Progenitor cell of endocrine pancreas (in vitro differentiated cells): ENCODE measurements around the gene KIAA0319L. TPM values are rescaled to one million over a fixed set of nuclear protein-coding genes. Genes with fewer than 3 reads are reported as not detected.

ENCODE experiments used
- DNase-seq: peaks from one replicate; pipeline ENCODE4 v3.0.0; 2021; ENCODE audit warnings: low spot score; ENCODE audit not compliant: unreplicated experiment
- H3K27ac Mint-ChIP-seq: 2 replicates; pipeline ENCODE4 v1.8.0; 2021; ENCODE audit warnings: mild to moderate bottlenecking, moderate library complexity, mixed read lengths
- H3K27me3 Mint-ChIP-seq: 2 replicates; pipeline ENCODE4 v1.8.0; 2021; ENCODE audit warnings: mixed read lengths
- H3K36me3 Mint-ChIP-seq: 2 replicates; pipeline ENCODE4 v1.8.0; 2022; ENCODE audit warnings: mixed read lengths; ENCODE audit not compliant: insufficient read depth
- H3K4me1 Mint-ChIP-seq: 2 replicates; pipeline ENCODE4 v1.8.0; 2021; ENCODE audit warnings: low read depth, mixed read lengths
- H3K4me3 Mint-ChIP-seq: 2 replicates; pipeline ENCODE4 v1.8.0; 2021; ENCODE audit warnings: low read depth, mild to moderate bottlenecking, moderate library complexity, mixed read lengths
- H3K9me3 Mint-ChIP-seq: 2 replicates; pipeline ENCODE4 v1.8.0; 2021; ENCODE audit warnings: low read depth, mixed read lengths
- total RNA-seq: library from RNA; stranded (reverse); gene quantifications from 2 replicates; pipeline ENCODE4 v1.2.1, GENCODE V29; 2021
- TF ChIP-seq, protein P1 (sequence below): fragments of 200-600 bp; sonication (generic); IDR thresholded peaks from one replicate; pipeline ENCODE4 v1.5.0; 2021; ENCODE audit warnings: antibody characterized with exemption, mild to moderate bottlenecking; ENCODE audit not compliant: unreplicated experiment

The KIAA0319L gene
- total RNA-seq, 1 donor from 2014 or later: 70.0 TPM

DNA sequence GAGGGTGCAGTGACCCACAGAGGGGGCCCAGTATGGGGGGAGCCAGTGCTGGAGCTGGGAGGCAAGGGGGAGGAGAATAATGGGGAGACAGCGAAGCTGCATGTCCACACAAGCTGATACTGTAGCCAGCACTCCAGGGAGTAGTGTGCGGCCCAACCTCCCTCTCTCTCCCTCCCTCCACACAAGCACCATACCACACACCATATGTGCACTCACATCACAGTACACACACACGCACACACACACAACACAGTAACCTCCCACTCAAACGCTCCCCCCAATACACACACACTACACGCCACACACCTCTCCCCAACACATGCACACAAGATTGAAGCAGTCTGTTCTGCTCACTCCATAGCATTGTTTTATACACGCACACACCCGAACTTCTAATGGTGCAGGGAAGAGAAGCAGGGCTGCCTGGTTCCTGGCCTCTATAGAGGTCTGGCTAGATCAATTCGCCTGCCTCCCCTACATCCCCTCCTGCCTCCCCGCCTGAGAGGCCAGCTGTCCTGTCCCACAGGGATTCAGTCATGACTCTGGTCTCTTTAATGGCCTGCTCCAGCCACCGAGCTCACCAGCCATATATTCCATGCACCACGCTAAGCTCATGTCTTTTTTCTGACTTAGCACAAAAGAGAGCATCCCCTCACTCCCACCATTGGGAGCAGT, 4.2 kb upstream of the KIAA0319L start:
- peaks cover 9% of the 10 kb centered on the region for H3K36me3 Mint-ChIP-seq
- H3K4me3 Mint-ChIP-seq: no peak overlapping the region
- H3K27ac Mint-ChIP-seq: no peak overlapping the region
- DNase-seq: no peak
- peaks cover 3% of the 10 kb centered on the region for H3K4me1 Mint-ChIP-seq
- TF ChIP-seq, protein P1, sequence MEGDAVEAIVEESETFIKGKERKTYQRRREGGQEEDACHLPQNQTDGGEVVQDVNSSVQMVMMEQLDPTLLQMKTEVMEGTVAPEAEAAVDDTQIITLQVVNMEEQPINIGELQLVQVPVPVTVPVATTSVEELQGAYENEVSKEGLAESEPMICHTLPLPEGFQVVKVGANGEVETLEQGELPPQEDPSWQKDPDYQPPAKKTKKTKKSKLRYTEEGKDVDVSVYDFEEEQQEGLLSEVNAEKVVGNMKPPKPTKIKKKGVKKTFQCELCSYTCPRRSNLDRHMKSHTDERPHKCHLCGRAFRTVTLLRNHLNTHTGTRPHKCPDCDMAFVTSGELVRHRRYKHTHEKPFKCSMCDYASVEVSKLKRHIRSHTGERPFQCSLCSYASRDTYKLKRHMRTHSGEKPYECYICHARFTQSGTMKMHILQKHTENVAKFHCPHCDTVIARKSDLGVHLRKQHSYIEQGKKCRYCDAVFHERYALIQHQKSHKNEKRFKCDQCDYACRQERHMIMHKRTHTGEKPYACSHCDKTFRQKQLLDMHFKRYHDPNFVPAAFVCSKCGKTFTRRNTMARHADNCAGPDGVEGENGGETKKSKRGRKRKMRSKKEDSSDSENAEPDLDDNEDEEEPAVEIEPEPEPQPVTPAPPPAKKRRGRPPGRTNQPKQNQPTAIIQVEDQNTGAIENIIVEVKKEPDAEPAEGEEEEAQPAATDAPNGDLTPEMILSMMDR: no peak
- no peaks in the 10 kb centered on the region for H3K9me3 Mint-ChIP-seq
- no peaks in the 10 kb centered on the region for H3K27me3 Mint-ChIP-seq

DNA sequence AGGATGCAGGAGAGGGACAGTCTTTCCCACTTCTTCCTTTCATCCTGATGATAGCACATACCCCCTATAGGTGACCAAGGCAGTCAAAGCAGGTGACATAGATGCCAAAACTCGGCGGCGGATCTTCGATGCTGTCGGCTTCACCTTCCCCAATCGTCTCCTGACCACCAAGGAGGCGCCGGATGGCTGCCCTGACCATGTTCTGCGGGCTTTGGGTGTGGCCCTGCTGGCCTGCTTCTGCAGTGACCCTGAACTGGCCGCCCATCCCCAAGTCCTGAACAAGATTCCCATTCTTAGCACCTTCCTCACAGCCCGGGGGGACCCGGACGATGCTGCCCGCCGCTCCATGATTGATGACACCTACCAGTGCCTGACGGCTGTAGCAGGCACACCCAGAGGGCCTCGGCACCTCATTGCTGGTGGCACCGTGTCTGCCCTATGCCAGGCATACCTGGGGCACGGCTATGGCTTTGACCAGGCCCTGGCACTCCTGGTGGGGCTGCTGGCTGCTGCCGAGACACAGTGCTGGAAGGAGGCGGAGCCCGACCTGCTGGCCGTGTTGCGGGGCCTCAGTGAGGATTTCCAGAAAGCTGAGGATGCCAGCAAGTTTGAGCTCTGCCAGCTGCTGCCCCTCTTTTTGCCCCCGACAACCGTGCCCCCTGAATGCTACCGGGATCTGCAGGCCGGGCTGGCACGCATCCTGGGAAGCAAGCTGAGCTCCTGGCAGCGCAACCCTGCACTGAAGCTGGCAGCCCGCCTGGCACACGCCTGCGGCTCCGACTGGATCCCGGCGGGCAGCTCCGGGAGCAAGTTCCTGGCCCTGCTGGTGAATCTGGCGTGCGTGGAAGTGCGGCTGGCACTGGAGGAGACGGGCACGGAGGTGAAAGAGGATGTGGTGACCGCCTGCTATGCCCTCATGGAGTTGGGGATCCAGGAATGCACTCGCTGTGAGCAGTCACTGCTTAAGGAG, 3.3 kb upstream of the KIAA0319L start:
- H3K27me3 Mint-ChIP-seq: no peaks in the 10 kb centered on the region
- H3K9me3 Mint-ChIP-seq: no peaks in the 10 kb centered on the region
- H3K4me3 Mint-ChIP-seq: no peak overlapping the region
- DNase-seq: no peak
- H3K36me3 Mint-ChIP-seq: peaks cover 9% of the 10 kb centered on the region
- H3K4me1 Mint-ChIP-seq: peaks cover 12% of the 10 kb centered on the region
- TF ChIP-seq, protein P1: no peak
- no peak overlapping the region for H3K27ac Mint-ChIP-seq

DNA sequence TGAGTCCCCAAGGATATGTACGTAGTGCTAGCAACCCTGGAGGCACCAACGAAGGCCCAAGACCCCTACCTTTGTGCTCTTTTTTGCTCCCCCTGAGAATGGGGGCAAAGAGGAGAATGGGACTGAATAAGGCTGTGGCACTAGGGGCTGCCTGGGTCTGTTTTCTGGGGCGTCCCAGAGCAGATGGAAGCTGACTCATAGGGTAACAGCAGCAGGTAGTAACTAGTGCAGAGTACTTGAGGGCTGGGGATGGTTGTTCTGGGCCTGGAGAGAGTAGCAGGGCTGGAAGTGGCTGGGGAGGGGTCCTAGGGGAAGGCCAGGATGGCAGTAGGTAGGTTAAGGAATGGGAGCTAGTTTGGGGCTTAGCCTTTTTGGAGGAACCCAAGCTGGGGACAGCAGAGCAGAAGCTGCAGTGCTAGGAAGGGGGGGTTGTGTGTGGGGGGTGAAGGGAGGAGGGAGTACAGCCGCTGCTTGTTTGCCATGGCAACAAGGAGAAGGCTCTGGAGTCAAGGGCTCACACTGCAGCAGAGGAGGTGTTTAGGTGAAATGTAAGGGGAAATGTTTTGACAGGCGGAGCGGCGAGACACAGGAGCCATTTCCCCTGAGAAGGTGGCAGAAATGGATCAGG, 2.2 kb upstream of the KIAA0319L start:
- Mint-ChIP-seq H3K4me3 (peak overlapping the region; percentile 50), H3K27me3 (no peaks in the 10 kb centered on the region), H3K4me1 (peaks cover 22% of the 10 kb centered on the region), H3K9me3 (no peaks in the 10 kb centered on the region), H3K36me3 (peaks cover 5% of the 10 kb centered on the region), H3K27ac (no peak overlapping the region)
- TF ChIP-seq, protein P1: no peak
- no peak for DNase-seq

DNA sequence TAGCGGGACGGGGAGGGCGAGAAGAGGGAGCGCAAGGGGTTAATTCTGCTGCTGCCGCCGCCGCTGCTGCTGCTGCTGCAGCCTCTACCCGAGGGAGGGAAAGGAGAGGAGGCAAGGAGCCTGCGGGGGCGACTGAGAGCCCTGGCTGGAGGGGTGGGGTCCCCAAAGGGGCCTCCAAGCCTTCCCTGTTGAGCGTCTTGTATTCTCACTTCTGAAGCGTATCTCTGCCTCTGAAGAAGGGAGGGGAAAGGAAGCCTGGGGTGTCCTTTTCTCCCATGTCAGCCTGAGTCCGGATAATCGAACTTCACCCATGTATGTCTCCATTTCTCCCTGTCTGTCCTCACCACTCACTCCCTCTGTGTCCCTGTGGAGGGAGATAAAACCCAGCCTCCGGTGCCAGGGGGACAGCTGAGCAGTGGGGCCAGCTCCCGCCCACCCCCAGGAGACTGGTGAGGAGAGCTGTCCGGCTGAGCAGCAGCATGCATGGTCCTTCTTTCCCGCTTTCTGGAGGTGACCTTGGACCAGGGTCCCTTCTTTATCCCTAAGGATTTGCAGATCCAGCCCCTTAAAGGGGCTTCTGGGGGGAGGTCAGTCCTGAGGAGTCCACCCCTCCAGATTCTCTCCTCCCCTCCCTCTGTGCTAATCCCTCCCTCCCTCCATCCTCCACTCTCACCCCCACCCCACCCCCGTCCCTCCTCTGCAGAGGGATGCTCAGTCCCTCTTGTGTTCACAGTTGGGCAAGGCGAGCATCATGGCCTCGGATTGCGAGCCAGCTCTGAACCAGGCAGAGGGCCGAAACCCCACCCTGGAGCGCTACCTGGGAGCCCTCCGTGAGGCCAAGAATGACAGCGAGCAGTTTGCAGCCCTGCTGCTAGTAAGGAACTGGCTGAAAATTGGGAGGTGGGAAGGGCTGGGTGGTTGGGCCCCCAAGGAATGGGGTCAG, 1.4 kb upstream of the KIAA0319L start:
- Mint-ChIP-seq H3K4me1 (peaks cover 24% of the 10 kb centered on the region), H3K9me3 (no peaks in the 10 kb centered on the region), H3K27me3 (no peaks in the 10 kb centered on the region), H3K27ac (peak overlapping the region; percentile 98), H3K4me3 (peak overlapping the region; percentile 92), H3K36me3 (peaks cover 4% of the 10 kb centered on the region)
- DNase-seq: no peak
- TF ChIP-seq, protein P1: no peak
